NCI-H2196 (cell line): Measurements from ENCODE around the gene SHMT1.
"Not testable (repeated sequence)": the region's sequence is repeated elsewhere in the genome, so short reads cannot be mapped to it uniquely, and the experiment has no call there.

Experiments
- DNase-seq: peaks from one replicate; lab custom pipeline; 2025; ENCODE audit not compliant: unreplicated experiment; lab: John Stamatoyannopoulos, UW

The SHMT1 gene

GRCh38 chr17:18363101-18364049 is at the start of gene SHMT1:
Gene SHMT1 (minus strand): TSS chr17:18363550. CDS start chr17:18355981, 7,569 bp downstream.
- DNase-seq, result peak; percentile 86

- not testable (repeated sequence) for DNase-seq
Observed at GRCh38 chr17:18412001-18412538, 48.7 kb upstream of the SHMT1 start.

- not testable (repeated sequence) for DNase-seq
Observed at GRCh38 chr17:18411377-18411864, 48.1 kb upstream of the SHMT1 start.

- not testable (repeated sequence) for DNase-seq
Observed at GRCh38 chr17:18410736-18411135, 47.4 kb upstream of the SHMT1 start.

- DNase-seq, result not testable (repeated sequence)
Observed at GRCh38 chr17:18409321-18409720, 46.0 kb upstream of the SHMT1 start.

GRCh38 chr17:18408906-18409305 is 45.6 kb upstream of the SHMT1 start:
- DNase-seq, result not testable (repeated sequence)

GRCh38 chr17:18403604-18404003 is 40.3 kb upstream of the SHMT1 start:
- DNase-seq, result not testable (repeated sequence)

- DNase-seq, result not testable (repeated sequence)
Observed at GRCh38 chr17:18403166-18403565, 39.8 kb upstream of the SHMT1 start.

- DNase-seq, result not testable (repeated sequence)
Observed at GRCh38 chr17:18401872-18402590, 38.7 kb upstream of the SHMT1 start.

GRCh38 chr17:18388728-18389127 is 25.4 kb upstream of the SHMT1 start:
- DNase-seq, result not testable (repeated sequence)

GRCh38 chr17:18388266-18388665 is 24.9 kb upstream of the SHMT1 start:
- not testable (repeated sequence) for DNase-seq

- not testable (repeated sequence) for DNase-seq
Observed at GRCh38 chr17:18387583-18387982, 24.2 kb upstream of the SHMT1 start.

GRCh38 chr17:18384271-18384670 is 20.9 kb upstream of the SHMT1 start:
- not testable (repeated sequence) for DNase-seq

GRCh38 chr17:18383079-18383481 is 19.7 kb upstream of the SHMT1 start:
- not testable (repeated sequence) for DNase-seq

GRCh38 chr17:18382441-18383078 is 19.2 kb upstream of the SHMT1 start:
- no peak for DNase-seq

- DNase-seq, result no peak
Observed at GRCh38 chr17:18381953-18382245, 18.5 kb upstream of the SHMT1 start.

GRCh38 chr17:18381158-18381952 is 18.0 kb upstream of the SHMT1 start:
- DNase-seq, result no peak

- no peak for DNase-seq
Observed at GRCh38 chr17:18380471-18381157, 17.3 kb upstream of the SHMT1 start.

GRCh38 chr17:18379246-18380146 is 16.1 kb upstream of the SHMT1 start:
- DNase-seq, result no peak
